ENCODE results near the gene PGGT1B. TPM values are rescaled to one million over a fixed set of nuclear protein-coding genes. Genes with fewer than 3 reads are reported as not detected.

Gene PGGT1B
- 5.2 and 9.4 TPM in 2 replicates for total RNA-seq

GRCh38 chr5:115262321-115263077 is at the start of gene PGGT1B:
Gene PGGT1B (minus strand): TSS chr5:115262877. CDS start chr5:115262851, 26 bp downstream.

GRCh38 chr5:115296124-115297022 is 33.7 kb upstream of the PGGT1B start, which contains the start of gene CCDC112:
Gene CCDC112 (minus strand): TSS chr5:115296654. CDS start chr5:115296543, 111 bp downstream.

GRCh38 chr5:115169487-115170133 is 93.1 kb downstream of the PGGT1B start, which contains the start of gene TRIM36:
Gene TRIM36 (minus strand): TSS chr5:115169908. CDS start chr5:115169634, 274 bp downstream.

Other genes with a start within 250 kb of the PGGT1B start
- gene TRIM36, start 93.0 kb downstream of the PGGT1B start, total RNA-seq, result 0.86 and 1.2 TPM in 2 replicates
- 3.2 and 6.0 TPM in 2 replicates for gene CCDC112, start 33.8 kb upstream of the PGGT1B start, total RNA-seq